Activated T-cell treated with anti-CD3 and anti-CD28 coated beads, Interleukin-2, amount 50 U/mL, for 48 hours (primary cell): Measurements from ENCODE around the gene ZFAND2B.
"Not testable (repeated sequence)": the region's sequence is repeated elsewhere in the genome, so short reads cannot be mapped to it uniquely, and the experiment has no call there.

Source experiments
- DNase-seq, 2 experiments: peaks; one replicate each; pipeline ENCODE4 v3.0.0-alpha.2; 2020

ZFAND2B gene

DNA sequence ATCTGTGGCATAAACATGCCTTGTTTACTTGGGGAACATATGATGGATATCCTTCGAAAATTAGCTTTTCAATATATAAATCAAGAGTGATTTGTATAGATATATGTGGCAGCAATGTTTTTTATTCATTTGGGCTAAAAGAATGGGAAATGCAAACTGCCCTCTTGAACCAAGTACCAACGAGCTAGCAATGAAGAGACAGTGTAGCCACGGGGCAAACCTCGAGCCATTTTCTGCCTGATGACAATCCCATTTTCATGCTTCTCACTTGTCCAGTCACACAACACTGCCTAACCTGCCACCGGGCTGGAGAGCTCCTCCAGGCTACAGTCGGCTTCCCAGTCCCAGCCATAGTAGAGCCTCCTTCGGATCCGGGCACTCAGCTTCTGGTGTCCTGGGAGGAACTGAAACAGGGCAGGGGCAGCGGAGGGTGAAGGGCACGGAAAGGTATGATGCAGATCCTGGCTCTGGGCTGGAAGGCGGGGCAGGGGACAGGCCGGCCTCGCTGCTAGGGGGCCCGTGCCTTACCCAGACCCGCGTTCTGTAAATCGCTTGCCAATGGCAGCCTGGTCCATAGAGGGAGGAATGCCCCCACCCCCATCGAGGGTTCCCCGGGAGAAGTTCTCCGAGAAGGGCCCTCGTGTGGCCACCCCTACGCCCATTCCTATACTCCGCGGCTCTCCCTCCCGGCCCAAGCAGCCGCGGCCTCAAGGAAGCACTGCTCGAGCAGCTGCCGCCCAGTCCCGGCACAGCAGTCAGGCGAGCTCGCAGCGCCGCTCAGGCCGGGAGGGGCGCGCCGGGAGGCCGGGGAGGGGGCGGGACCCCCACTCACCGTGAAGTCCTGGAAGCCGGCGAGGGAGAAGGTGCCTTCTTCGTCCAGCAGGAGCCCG lies 30.4 kb upstream of the ZFAND2B start:
- DNase-seq, result peak; percentile 53 to 58

- DNase-seq, result peak; percentile 89 to 92
Observed at GRCh38 chr2:219176818-219177551, 29.6 kb upstream of the ZFAND2B start, which contains the start of gene CNPPD1. CNPPD1 (minus strand) TSS chr2:219176925; CDS start chr2:219176828, 97 bp downstream.

DNA sequence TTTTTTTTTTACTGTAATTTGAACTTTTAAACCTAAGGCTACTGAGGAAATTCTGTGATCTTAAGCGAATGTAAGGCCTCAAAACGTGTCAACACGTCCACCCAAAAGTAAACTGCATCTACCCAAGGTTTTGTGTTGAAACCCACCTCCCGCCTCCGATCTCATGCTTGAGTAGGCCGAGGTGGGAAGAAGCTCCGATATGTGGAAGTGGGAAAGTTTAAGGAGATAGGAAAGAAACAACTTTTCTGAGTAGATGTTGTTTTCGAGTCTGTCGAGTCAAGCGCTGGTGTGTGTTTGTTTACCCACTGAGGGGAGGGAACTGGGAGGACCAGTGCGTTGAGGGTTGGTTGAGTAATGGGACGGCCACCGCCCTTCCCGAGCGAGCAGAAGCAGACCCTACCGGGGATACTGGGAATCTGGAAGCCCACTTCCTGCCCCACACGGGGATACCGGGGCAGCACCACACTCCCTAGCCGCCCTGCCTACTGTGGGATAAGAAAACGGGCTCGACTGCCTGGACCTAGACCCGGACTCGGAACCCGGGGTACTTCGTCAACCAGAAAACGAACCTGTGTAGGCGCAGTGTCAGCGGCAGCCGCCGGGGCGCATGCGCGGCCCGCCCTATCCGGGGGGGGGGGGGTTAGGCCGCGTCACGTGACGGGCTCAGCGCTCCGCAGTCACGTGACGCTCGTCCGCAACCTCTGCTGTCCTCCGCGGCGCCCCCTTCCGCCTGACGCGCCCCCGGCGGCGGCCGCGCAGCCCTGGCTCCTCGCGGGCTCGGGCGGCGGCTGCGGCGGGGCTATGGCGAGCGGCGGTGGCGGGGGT lies 28.8 kb upstream of the ZFAND2B start, which contains the start of gene RETREG2:
TSS of gene RETREG2 (plus strand) at position 724 of the 825 bp plus-strand sequence. CDS start at position 802, 78 bp downstream.
- peak; percentile 85 to 88 for DNase-seq

GRCh38 chr2:219178377-219179175 lies 28.0 kb upstream of the ZFAND2B start:
- peak in 1 of 2 experiments; percentile 48 for DNase-seq

- DNase-seq, result no peak
Observed at GRCh38 chr2:219179601-219180465, 26.7 kb upstream of the ZFAND2B start.

DNA sequence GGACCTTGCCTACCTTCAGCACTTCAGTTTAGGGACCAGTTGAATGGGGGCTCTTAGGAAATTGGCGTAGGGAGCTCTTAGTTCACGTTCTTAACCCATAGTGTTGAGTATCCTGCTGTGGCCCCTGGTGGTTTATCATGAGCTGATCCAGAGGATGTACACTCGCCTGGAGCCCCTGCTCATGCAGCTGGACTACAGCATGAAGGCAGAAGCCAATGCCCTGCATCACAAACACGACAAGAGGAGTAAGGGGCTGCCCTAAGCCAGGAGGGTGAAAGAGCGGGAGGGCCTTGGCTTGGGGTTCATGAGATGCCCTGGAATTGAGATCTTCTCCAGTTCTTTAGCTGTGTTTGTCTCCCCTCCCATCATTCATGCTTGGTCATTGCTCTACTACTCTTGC lies 25.6 kb upstream of the ZFAND2B start:
- no peak for DNase-seq

GRCh38 chr2:219181531-219181930 lies 25.1 kb upstream of the ZFAND2B start:
- DNase-seq, result no peak

GRCh38 chr2:219182331-219183150 lies 24.0 kb upstream of the ZFAND2B start:
- no peak for DNase-seq

- no peak for DNase-seq
Observed at GRCh38 chr2:219183151-219183772, 23.3 kb upstream of the ZFAND2B start.

DNA sequence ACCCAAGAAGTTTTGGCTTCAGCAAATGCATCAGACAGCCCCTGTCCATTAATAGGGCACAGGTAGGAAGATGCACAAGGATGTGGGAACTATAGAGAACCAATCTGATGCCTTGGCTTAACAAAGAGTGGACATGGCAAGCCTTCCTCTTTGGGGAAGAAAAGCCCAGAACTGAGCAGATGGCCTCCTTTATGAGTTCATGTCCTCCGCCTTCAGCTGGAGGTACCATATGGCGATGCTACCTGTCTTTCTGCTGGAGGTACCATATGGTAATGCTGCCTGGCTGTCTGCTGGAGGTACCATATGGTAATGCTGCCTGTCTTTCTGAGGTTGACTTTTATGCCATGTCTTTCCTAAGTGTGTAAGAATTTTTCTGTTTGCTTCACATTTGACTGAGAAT lies 22.5 kb upstream of the ZFAND2B start:
- no peak for DNase-seq

- DNase-seq, result peak; percentile 43 to 52
Observed at GRCh38 chr2:219186754-219187456, 19.7 kb upstream of the ZFAND2B start.

GRCh38 chr2:219197388-219197787 lies 9.2 kb upstream of the ZFAND2B start:
- DNase-seq, result no peak

DNA sequence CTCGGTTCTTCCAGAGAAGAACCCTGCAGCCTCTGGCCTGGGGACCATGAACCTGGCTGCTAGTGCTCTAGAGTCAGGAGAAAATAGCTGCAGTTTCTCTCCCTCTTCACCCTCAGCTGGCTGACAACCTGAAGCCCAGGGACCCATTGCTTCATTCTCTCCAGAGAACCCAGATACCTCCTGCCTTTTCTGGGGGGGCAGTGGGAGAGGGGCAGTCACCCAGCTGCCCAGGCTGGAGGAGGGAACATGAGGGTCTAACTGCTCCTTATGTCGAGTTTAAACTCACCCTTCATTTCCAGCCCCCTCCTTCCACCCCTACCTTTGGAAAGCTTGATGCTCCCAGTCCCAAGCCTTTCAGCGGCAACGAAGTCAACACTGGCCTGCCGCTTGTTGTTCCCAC lies 7.6 kb upstream of the ZFAND2B start:
- no peak for DNase-seq

GRCh38 chr2:219199470-219200211 lies 6.9 kb upstream of the ZFAND2B start:
- no peak for DNase-seq

- peak; percentile 62 to 70 for DNase-seq
Observed at GRCh38 chr2:219200502-219201326, 5.9 kb upstream of the ZFAND2B start.

DNA sequence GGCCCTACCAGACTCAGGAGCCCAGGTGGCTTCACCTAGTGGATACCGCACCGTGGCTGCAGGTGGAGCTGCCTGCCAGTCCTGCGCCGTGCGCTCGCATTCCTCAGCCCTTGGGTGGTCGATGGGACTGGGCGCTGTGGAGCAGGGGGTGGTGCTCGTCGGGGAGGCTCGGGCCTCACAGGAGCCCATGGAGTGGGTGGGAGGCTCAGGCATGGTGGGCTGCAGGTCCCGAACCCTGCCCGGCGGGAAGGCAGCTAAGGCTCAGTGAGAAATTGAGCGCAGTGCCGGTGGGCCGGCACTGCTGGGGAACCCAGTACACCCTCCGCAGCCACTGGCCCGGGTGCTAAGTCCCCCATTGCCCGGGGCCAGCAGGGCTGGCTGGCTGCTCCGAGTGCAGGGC lies 5.3 kb upstream of the ZFAND2B start:
- not testable (repeated sequence) for DNase-seq
